Stimulated activated CD4-positive, alpha-beta T cell treated with anti-CD3 and anti-CD28 coated beads, Interleukin-1b, Interleukin-23, amount 100 ng/mL, for 48 hours (primary cell): ENCODE measurements around the gene ADAP1.

ENCODE experiments used
- DNase-seq: peaks from one replicate; pipeline ENCODE4 v3.0.0-alpha.2; 2020

The ADAP1 gene

DNA sequence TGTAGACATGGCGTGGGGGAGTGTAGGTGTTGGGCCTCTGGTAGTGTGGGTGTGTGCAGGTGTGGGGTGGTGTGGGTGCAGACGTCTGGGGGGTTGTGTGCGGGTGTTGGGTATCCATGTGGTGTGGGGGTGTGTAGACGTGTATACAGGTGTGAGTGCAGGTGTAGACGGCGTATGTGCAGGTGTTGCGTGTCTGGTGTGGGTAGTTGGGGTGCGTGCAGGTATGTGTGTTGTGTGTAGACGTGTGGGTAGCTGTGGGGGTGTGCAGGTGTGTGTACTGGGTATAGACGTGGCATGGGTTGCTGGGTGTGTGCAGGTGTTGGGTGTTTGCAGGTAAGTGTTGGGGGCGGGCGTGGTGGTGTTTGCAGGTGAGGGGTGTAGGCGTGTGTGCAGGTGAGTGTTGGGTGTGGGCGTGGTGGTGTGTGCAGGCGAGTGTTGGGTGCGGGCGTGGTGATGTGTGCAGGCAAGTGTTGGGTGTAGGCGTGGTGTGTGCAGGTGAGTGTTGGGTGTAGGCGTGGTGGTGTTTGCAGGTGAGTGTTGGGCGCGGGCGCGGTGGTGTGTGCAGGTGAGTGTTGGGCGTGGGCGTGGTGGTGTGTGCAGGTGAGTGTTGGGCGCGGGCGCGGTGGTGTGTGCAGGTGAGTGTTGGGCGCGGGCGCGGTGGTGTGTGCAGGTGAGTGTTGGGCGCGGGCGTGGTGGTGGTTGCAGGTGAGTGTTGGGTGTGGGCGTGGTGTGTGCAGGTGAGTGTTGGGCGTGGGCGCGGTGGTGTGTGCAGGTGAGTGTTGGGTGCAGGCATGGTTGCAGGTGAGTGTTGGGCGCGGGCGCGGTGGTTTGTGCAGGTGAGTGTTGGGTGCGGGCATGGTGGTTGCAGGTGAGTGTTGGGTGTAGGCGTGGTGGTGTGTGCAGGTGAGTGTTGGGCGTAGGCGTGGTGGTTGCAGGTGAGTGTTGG lies 61.6 kb downstream of the ADAP1 start:
- no peak for DNase-seq

- DNase-seq: no peak
Measured at GRCh38 chr7:891805-892204, 62.7 kb downstream of the ADAP1 start.

DNA sequence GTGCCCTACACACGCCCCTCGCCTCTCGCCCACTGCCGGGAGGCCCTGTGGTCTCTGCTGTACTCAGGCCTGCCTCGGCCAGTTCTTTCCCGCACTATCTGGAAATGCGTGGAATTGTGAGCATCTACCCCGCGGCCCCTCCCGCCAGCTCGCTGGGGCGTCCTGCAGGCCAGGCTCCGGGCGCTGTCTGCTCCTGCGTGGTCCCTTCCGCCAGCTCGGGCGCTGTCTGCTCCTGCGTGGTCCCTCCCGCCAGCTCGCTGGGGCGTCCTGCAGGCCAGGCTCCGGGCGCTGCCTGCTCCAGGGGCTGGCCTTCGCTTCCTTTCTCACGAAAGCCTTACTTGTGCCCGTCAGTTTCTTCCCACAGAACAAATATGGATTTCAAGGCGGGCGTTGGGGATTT lies 63.2 kb downstream of the ADAP1 start:
- no peak for DNase-seq

GRCh38 chr7:890868-891267 lies 63.6 kb downstream of the ADAP1 start:
- DNase-seq: no peak

- DNase-seq: no peak
Measured at GRCh38 chr7:889391-889790, 65.1 kb downstream of the ADAP1 start.

- DNase-seq: no peak
Measured at GRCh38 chr7:889025-889390, 65.5 kb downstream of the ADAP1 start.

DNA sequence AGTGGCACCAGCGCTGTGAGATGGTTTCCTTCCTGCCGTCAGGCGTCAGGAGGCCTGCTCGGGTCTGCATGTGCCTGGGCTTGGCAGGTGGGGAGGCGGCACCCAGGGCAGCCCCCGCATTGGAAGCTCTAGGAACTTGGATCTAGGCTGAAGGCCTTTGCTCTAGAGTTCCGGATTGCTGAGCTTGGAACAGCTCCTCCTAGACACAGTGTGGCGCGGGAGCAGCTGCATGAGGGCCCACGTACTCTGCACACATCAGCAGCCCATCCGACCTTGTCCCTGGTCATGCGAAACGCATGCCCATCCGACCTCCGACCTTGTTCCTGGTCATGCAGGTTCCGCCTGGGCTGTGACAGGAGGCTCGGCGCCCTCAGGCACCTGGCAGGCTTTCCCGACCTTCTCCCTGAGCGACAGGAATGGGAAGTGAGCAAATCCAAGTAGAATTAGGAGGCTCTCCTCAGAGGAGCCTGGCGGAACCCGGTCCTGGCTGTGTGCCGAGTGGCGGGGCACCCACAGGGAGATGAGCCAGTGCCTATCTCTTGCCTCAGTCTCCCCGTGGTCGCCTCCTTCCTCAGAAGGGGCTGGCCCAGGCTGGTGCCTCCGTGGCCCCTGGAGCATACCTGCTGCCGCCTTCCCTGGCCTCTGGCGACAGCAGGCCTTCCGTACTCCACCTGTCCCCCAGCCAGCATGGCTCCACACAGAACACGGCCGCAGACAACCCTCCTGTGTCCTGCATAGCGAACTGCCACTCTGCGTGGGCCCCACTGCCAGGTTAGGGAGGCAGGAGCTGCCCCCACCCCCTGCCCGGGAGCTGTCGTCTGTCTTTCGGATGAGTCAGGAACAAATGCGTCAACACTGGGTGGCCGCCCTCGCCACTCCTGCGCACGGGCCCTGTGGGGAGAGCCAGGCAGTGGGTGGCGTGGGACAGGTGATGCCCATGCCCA lies 66.1 kb downstream of the ADAP1 start:
- DNase-seq: no peak

GRCh38 chr7:887488-887820 lies 67.0 kb downstream of the ADAP1 start:
- DNase-seq: no peak

- DNase-seq: no peak
Measured at GRCh38 chr7:886626-887487, 67.6 kb downstream of the ADAP1 start.

DNA sequence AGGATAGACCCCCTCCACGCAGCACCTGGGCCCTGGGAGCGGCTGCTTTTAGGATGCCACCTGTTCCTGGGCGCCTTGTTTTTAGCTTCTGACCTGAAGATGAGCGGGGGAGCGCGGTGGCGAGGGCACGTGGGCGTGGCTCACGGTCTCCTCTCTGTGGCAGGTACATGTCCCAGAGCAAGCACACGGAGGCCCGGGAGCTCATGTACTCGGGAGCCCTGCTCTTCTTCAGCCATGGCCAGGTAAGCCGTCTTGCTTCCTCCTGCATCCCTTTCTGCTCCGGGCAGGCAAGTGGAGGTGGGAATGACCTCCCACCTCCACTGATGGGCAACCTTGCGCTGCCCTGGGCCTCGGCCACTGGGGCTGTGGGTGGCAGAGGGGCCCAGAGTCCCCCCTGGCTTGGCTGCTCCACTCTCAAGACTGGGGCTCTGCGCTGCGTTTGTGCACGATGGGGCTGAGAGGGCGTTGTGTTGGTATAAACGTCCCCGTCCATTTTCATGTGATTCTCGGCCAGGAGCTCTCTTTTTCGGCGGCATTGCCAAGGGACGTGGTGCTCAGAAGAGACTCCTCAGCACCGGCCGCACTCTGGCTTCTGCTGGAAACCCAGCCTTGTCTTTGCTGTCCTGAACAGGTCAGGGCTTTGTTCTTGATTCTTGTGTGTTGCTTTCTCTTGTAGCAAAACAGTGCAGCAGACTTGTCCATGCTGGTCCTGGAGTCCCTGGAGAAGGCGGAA lies 68.4 kb downstream of the ADAP1 start:
- no peak for DNase-seq

DNA sequence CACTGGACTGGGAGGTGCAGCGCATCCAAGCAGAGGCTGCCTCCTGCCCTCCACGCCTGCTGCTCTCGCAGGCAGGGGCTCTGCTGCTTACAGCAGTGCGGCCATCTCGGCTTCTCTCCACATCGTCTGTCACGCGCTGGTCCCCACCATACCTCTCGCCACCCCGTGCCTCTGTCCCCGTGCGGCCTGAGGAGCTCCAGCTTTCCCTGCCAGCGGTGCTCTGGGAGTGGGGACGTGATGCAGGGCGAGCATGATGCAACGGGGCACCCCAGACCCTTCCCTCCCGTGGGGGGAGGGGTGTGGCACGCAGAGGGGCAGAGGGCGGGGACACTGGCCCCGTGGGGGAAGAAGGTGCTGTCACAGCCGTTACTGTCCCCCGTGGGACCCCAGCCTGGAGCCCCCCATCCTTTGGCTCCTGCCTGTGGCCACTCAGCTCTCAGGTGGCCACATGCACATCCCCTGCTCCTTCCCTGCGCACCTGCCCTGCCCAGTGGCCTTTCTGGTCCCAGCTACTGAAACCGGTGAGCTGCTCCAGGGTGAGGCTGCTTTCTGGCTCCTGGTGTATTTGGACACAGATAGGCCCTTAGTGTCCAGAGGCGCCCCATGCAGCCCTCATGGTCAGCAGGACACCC lies 69.1 kb downstream of the ADAP1 start:
- DNase-seq: no peak

DNA sequence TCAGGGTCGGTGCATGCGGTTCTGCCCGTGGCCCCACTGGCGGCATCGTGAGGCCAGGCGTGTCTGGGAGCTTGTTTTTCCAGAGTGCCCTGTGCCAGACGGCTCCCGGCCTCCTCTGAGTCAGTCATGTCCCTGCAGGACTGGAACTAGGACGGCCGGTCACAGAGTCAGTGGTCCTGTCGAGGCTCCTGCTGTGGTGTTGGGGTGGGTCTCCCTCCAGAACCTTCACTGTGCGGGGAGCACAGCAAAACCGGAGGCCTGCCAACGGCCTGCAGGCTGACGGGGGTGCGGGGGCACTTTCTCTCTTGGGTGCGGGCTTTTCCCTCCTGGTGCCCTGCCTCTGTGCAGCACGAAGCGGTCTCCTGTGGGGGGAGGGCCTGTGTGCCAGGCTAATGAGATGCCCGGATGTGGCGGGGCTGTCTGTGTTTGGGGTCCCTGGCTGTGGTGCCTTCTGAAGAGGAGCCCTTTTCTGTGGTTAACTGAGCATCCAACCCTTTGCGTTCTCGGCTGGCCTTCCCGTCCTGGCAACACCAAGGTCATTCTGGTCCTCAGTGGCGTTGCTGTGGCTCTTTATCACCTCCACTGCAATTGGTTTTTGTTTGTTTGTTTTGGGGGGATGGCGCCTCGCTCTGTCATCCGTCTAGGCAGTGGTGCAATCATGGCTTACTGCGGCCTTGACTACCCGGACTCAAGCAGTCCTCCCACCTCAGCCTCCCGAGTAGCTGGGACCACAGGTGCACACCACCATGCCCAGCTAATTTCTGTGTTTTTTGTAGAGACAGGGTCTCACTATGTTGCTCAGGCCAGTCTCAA lies 70.1 kb downstream of the ADAP1 start:
- no peak for DNase-seq

- no peak for DNase-seq
Measured at GRCh38 chr7:883055-884021, 71.1 kb downstream of the ADAP1 start.

GRCh38 chr7:882336-883035 lies 72.0 kb downstream of the ADAP1 start:
- no peak for DNase-seq

DNA sequence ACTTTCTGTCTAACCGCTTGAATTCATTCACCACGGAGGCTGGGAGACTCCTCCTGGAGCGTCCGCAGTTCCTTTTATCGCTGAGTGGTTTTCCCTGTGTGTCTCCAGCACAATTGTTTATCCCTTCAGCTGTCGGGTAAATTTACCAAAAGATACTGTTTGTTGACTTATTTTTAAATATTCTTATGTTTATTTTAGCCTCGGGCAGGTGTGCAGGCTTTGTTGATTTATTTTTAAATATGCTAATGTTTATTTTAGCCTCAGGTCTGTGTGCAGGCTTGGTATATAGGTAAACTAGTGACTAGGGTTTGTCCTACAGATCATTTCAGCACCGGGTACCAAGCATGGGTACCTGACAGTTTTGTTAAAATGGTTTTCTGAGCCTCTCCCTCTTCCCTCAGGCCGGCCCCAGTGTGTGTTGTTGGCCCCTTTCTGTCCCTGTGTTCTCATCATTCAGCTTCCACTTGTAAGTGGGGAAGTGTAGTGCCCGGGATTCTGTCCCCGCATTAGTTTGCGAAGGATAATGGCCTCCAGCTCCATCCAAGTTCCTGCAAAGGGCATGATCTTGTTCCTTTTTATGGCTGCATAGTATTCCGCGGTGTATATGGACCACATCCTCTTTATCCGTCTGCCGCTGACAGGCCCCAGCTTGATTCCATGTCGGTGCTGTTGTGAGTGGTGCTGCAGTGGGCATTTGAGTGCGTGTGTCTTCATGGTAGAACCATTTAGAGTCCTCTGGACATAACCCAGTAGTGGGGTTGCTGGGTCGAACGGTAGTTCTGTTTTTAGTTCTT lies 72.8 kb downstream of the ADAP1 start:
- no peak for DNase-seq

DNA sequence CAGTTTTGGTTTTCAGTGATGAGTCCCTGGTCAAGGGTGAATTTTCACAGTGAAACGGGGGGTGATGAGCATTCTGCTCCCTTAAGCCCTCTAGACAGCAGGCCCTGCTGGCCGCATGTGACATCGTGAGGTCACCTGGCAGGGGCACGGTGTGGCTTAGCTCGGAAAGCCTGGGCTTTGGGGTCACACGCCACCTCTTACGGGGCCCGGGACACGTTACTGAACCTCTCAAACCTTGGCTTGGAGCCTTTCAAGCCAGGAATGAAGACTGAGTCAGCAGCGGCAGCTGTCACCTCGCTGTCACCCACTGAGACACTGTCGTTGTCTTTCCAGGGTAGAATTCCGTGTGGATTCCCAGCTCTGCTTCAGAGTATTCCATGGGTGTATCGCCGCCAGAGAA lies 74.0 kb downstream of the ADAP1 start:
- no peak for DNase-seq

- DNase-seq: no peak
Measured at GRCh38 chr7:879706-880105, 74.8 kb downstream of the ADAP1 start.

DNA sequence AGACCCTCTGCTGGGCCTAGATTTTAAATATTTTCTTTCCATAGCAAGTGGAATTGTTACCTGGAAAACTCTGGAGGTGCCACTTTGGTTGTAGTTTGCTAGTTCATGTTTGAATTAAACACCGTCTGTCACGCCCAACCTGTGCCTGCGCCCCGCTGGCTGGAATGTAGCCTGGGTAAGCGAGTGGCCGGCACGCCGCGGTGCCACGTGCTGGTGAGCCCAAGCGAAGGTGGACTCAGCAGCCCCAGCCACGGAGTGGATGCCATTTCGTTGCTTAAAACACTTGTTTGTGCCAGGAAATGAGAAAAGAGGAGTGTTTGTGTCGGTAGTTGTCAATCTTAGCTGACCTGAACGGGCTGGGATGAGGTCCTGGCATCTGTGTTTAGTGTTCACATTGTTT lies 75.4 kb downstream of the ADAP1 start:
- no peak for DNase-seq
